Measurements from ENCODE around the gene GAS1.

The GAS1 gene

GRCh38 chr9:86921151-86921923 is 26.0 kb downstream of the GAS1 start:
- no peak for DNase-seq

GRCh38 chr9:86918556-86918955 is 28.8 kb downstream of the GAS1 start:
- DNase-seq = no peak

- DNase-seq = no peak
These were observed 35.1 kb downstream of the GAS1 start for GRCh38 chr9:86912210-86912609.

- no peak for DNase-seq
These were observed 37.9 kb downstream of the GAS1 start for GRCh38 chr9:86909388-86909787.

- DNase-seq = no peak
These were observed 39.0 kb downstream of the GAS1 start for GRCh38 chr9:86908261-86908660.

GRCh38 chr9:86907346-86907745 is 40.0 kb downstream of the GAS1 start:
- no peak for DNase-seq

GRCh38 chr9:86903734-86904085 is 43.6 kb downstream of the GAS1 start:
- no peak for DNase-seq

GRCh38 chr9:86902991-86903733 is 44.1 kb downstream of the GAS1 start:
- DNase-seq = no peak

GRCh38 chr9:86902586-86902985 is 44.7 kb downstream of the GAS1 start:
- no peak for DNase-seq

- no peak for DNase-seq
These were observed 45.1 kb downstream of the GAS1 start for GRCh38 chr9:86902176-86902575.

GRCh38 chr9:86901511-86901910 is 45.8 kb downstream of the GAS1 start:
- DNase-seq = no peak
